Measurements from ENCODE around the gene ISCA1. TPM values are rescaled to one million over a fixed set of nuclear protein-coding genes. Genes with fewer than 3 reads are reported as not detected.

ISCA1 gene
- total RNA-seq, 4 donors from 2014 or later: 50.6 to 67.4 (median 55.6) TPM

DNA sequence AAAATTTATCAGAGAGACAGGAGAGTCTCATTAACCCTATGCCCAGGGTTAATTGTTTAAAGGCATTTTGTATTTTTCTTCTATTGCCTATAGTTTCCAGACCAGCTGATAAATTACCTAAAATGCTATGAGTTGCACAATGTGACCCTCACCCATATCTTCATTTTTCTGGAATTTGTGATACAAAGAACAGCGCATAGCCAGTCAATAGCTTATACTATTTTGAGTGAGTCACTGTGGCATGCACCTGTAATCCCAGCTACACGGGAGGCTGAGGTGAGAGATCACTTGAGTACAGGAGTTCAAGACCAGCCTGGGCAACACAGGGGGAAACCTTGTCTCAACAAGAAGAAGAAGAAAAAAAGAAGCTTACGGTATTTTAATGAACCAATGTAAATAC, 25.7 kb downstream of the ISCA1 start:
- TF ChIP-seq, protein P1, sequence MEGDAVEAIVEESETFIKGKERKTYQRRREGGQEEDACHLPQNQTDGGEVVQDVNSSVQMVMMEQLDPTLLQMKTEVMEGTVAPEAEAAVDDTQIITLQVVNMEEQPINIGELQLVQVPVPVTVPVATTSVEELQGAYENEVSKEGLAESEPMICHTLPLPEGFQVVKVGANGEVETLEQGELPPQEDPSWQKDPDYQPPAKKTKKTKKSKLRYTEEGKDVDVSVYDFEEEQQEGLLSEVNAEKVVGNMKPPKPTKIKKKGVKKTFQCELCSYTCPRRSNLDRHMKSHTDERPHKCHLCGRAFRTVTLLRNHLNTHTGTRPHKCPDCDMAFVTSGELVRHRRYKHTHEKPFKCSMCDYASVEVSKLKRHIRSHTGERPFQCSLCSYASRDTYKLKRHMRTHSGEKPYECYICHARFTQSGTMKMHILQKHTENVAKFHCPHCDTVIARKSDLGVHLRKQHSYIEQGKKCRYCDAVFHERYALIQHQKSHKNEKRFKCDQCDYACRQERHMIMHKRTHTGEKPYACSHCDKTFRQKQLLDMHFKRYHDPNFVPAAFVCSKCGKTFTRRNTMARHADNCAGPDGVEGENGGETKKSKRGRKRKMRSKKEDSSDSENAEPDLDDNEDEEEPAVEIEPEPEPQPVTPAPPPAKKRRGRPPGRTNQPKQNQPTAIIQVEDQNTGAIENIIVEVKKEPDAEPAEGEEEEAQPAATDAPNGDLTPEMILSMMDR (IDR thresholded peaks at IDR 0.05): no peak
- DNase-seq (ENCODE audit: low spot score) (no peak), ATAC-seq (ENCODE audit: low FRiP score) (no peak)

DNA sequence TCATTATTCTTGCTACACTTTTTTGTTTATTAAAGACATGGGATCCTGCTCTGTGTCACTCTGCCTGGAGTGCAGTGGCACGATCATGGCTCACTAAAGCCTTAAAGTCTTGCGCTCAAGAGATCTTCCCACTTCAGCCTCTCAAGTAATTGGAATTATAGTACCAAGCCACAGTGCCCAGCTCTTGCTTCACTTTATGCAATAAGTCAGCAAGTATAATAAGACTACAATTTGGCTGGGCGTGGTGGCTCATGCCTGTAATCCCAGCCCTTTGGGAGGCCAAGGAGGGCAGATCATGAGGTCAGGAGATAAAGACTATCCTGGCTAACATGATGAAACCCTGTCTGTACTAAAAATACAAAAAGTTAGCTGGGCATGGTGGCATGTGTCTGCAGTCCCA, 28.8 kb downstream of the ISCA1 start:
- TF ChIP-seq, protein P1 (IDR thresholded peaks at IDR 0.05): no peak
- DNase-seq (ENCODE audit: low spot score): no peak
- ATAC-seq (ENCODE audit: low FRiP score): no peak

DNA sequence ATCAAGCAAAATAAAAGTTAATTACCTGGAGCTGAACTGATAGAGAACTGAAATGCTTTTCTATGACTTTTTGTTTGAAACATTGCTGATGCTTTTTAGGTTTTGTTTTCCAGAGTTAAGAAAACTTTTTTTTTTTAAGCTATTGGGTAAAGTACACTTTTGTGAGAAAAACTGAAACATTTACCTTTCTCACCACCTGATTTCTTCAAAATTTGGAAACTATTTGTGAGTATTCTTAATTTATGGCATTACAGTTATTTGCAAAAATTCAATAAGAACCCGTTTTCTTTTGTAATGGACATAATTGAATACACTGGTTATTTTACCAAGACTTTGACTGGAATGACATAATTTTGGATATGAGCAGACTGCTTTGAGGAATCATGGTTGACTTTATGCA, 29.5 kb downstream of the ISCA1 start:
- TF ChIP-seq, protein P1 (IDR thresholded peaks at IDR 0.05): no peak
- no peak for ATAC-seq (ENCODE audit: low FRiP score)
- DNase-seq (ENCODE audit: low spot score): no peak

DNA sequence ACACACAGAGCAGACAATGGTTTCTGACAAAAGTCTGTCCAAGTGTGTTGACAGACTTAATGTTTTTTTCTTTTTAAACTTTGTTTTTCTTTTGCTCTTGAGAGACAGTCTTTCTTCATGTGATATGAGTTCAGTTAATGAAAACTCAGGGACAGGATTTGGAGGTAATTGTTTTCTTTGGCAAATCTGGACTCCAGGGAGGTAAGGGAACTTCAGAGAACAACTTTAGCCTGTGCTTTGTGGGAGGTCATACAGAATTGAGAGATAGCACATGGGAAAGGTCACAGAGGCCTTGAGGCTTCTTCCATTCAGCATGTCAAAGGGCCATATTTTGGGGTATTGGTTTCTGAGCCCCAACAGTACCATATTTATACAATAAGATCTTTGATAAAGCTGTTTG, 32.2 kb downstream of the ISCA1 start:
- ATAC-seq (ENCODE audit: low FRiP score) (no peak), DNase-seq (ENCODE audit: low spot score) (no peak)
- TF ChIP-seq, protein P1 (IDR thresholded peaks at IDR 0.05): no peak

DNA sequence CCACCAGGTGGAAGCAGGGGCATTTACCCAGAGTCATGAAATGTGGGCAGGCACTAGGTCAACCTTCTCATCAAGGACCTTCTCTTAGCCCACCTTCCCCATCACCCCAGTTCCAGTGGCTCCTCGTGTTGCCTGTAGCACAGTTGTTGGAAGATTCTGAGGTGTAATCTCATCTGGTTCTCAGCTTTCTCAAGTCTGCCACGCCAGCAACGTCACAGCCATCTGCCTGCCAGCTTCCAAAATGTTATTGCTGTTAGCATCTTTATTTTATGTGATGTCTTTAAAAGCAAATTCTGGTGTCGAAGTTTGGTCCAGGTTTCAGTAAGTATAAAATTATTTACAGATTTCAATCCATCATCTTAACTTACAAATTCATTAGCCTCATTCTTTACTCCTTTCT, 33.6 kb downstream of the ISCA1 start:
- DNase-seq (ENCODE audit: low spot score) (no peak), ATAC-seq (ENCODE audit: low FRiP score) (no peak)
- TF ChIP-seq, protein P1 (IDR thresholded peaks at IDR 0.05): no peak

DNA sequence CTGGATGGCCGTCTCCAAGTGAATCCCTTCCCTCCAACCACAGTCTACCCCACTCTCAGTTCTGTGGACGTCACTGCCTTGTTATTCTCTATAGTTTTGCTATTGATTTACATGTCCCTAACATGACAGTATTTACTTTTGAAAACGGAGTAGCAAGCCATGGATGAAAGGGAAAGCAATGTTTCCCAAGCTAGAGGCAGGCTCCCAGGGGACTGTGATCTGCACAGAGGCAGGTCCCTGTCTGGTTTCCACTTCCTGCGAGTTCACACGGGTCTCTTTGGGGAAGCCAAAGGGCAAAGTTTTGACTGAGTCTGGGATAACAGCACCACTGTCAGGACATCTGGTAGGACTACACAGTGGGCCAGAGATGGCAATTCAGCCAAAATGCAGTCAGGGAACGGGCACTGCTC, 35.6 kb downstream of the ISCA1 start:
- ATAC-seq (ENCODE audit: low FRiP score): no peak

DNA sequence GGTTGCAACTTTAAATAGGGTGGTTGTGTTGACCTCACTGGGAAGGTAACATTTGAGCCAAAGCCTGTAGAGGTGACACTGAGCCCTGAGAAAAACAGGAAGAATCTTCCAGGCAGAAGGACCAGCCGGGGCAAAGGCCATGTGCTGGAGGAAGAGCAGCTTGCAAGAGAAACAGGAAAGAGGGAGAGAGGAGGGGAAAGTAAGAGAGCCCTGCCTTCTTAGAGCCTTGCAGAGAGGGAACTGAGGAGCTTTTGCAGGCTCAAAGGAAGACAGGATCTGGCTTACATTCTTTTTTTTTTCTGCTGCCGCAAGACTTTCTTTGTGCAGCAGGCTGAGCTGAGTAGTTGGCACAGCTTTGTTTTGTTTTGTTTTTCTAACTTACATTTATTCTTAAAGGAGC, 40.3 kb downstream of the ISCA1 start:
- TF ChIP-seq, protein P1 (IDR thresholded peaks at IDR 0.05): no peak
- ATAC-seq (ENCODE audit: low FRiP score) (no peak), DNase-seq (ENCODE audit: low spot score) (no peak)

More for the DNA sequence above, 35.6 kb downstream of the ISCA1 start:
- TF ChIP-seq, protein P1 (IDR thresholded peaks at IDR 0.05): no peak
- no peak for DNase-seq (ENCODE audit: low spot score)

Data from omental fat pad (tissue), 4 donors.